Large intestine (tissue), 3 donors: ENCODE results near the gene PFKFB2. TPM values are rescaled to one million over a fixed set of nuclear protein-coding genes. Genes with fewer than 3 reads are reported as not detected.

Experiments
- DNase-seq, 2 donors: peaks; one replicate each; pipeline versions ENCODE4 v3.0.0 to v3.0.0-alpha.2; 2013
- H3K27ac ChIP-seq: one replicate; pipeline ENCODE4 v1.5.1; 2013; ENCODE audit warnings: low read length
- H3K27me3 ChIP-seq: 2 replicates; pipeline ENCODE4 v1.6.1; 2013; ENCODE audit warnings: low read length; ENCODE audit not compliant: control insufficient read depth, insufficient read depth
- H3K36me3 ChIP-seq: 2 replicates; pipeline ENCODE4 v1.6.1; 2013; ENCODE audit warnings: low read length; ENCODE audit not compliant: control insufficient read depth, insufficient read depth
- H3K4me1 ChIP-seq: one replicate; pipeline ENCODE4 v1.6.1; 2013; ENCODE audit warnings: low read length; ENCODE audit not compliant: control insufficient read depth, insufficient read depth
- H3K4me3 ChIP-seq: one replicate; pipeline ENCODE4 v1.5.1; 2013; ENCODE audit warnings: low read length
- H3K9me3 ChIP-seq: one replicate; pipeline ENCODE4 v1.6.1; 2013; ENCODE audit warnings: mild to moderate bottlenecking, low read depth, low read length, moderate library complexity; ENCODE audit not compliant: control insufficient read depth
- WGBS: methylation state at CpG from one replicate; pipeline ENCODE4 v1.1.5; 2013; ENCODE audit warnings: low lambda C conversion rate; ENCODE audit not compliant: insufficient coverage; 5-methylcytosine and 5-hydroxymethylcytosine counted together
- polyA plus RNA-seq: library from polyadenylated mRNA; unstranded; fragments of 120-200 nt; gene quantifications from one replicate; pipeline ENCODE4 v1.2.1, GENCODE V29; 2013

Gene PFKFB2
- polyA plus RNA-seq, 1 donor = 37.2 TPM

- no peak overlapping the region for H3K4me3 ChIP-seq
- DNase-seq = no peak
- no peaks in the 10 kb centered on the region for H3K9me3 ChIP-seq
- no CpG with 5 or more reads among the region's 2 CpGs for WGBS
- H3K36me3 ChIP-seq = no peaks in the 10 kb centered on the region
- no peaks in the 10 kb centered on the region for H3K27me3 ChIP-seq
- H3K27ac ChIP-seq = no peak overlapping the region
- no peaks in the 10 kb centered on the region for H3K4me1 ChIP-seq
Measured at GRCh38 chr1:207112616-207113296, 59.7 kb downstream of the PFKFB2 start.

- H3K9me3 ChIP-seq = no peaks in the 10 kb centered on the region
- 100% methylated on average over 2 of the region's 5 CpGs for WGBS
- no peak overlapping the region for H3K27ac ChIP-seq
- no peak overlapping the region for H3K4me3 ChIP-seq
- no peaks in the 10 kb centered on the region for H3K36me3 ChIP-seq
- DNase-seq = no peak
- H3K4me1 ChIP-seq = no peaks in the 10 kb centered on the region
- H3K27me3 ChIP-seq = no peaks in the 10 kb centered on the region
Measured at GRCh38 chr1:207115269-207115668, 62.2 kb downstream of the PFKFB2 start.

- H3K4me1 ChIP-seq = no peaks in the 10 kb centered on the region
- no peaks in the 10 kb centered on the region for H3K36me3 ChIP-seq
- H3K4me3 ChIP-seq = no peak overlapping the region
- peaks cover 3% of the 10 kb centered on the region for H3K9me3 ChIP-seq
- no peak overlapping the region for H3K27ac ChIP-seq
- DNase-seq = no peak
- no peaks in the 10 kb centered on the region for H3K27me3 ChIP-seq
- WGBS = 40% methylated on average over 1 of the region's 3 CpGs
Measured at GRCh38 chr1:207124389-207124788, 71.3 kb downstream of the PFKFB2 start.

- no peaks in the 10 kb centered on the region for H3K4me1 ChIP-seq
- H3K36me3 ChIP-seq = no peaks in the 10 kb centered on the region
- no peak for DNase-seq
- no peak overlapping the region for H3K27ac ChIP-seq
- no peak overlapping the region for H3K4me3 ChIP-seq
- H3K9me3 ChIP-seq = peaks cover 6% of the 10 kb centered on the region
- no peaks in the 10 kb centered on the region for H3K27me3 ChIP-seq
Measured at GRCh38 chr1:207128336-207128921, 75.4 kb downstream of the PFKFB2 start.

- no peak overlapping the region for H3K4me3 ChIP-seq
Measured at GRCh38 chr1:207129053-207129452, 76.0 kb downstream of the PFKFB2 start.

More at GRCh38 chr1:207129053-207129452, 76.0 kb downstream of the PFKFB2 start:
- no peaks in the 10 kb centered on the region for H3K4me1 ChIP-seq
- H3K27ac ChIP-seq = no peak overlapping the region
- no peaks in the 10 kb centered on the region for H3K36me3 ChIP-seq
- DNase-seq = no peak
- peaks cover 6% of the 10 kb centered on the region for H3K9me3 ChIP-seq
- no peaks in the 10 kb centered on the region for H3K27me3 ChIP-seq

Other genes with a start within 250 kb of the PFKFB2 start
- gene IL20, start 187.7 kb upstream of the PFKFB2 start, polyA plus RNA-seq = 0.06 TPM
- gene IL24, start 155.8 kb upstream of the PFKFB2 start, polyA plus RNA-seq = 0.48 TPM
- 4.4 TPM for gene FCMR, start 131.3 kb upstream of the PFKFB2 start, polyA plus RNA-seq
- gene PIGR, start 106.8 kb upstream of the PFKFB2 start, polyA plus RNA-seq = 23.7 TPM
- gene FCAMR, start 82.8 kb upstream of the PFKFB2 start, polyA plus RNA-seq = 5.3 TPM
- gene C1orf116, start 20.5 kb upstream of the PFKFB2 start, polyA plus RNA-seq = 45.7 TPM
- 10.1 TPM for gene YOD1, start 2.1 kb upstream of the PFKFB2 start, polyA plus RNA-seq
- 0.48 TPM for gene C4BPB, start 35.6 kb downstream of the PFKFB2 start, polyA plus RNA-seq
- gene C4BPA, start 51.0 kb downstream of the PFKFB2 start, polyA plus RNA-seq = 0.04 TPM